Spleen (tissue), 11 donors: ENCODE measurements around the gene AFDN. TPM values are rescaled to one million over a fixed set of nuclear protein-coding genes. Genes with fewer than 3 reads are reported as not detected.

Experiments used
- DNase-seq: peaks from one replicate; pipeline ENCODE4 v3.0.0-alpha.2; 2020
- H3K27ac ChIP-seq, 8 donors: fragments of 200-600 bp; sonication (generic) in 7 of 8; 1 replicate in 4 of 8; 2 replicates in 4 of 8; pipeline versions ENCODE4 v1.5.0 to v1.8.0; 2016 to 2021; ENCODE audit warnings: inconsistent platforms in 4 of 8, mild to moderate bottlenecking in 4 of 8, moderate library complexity in 1 of 8
- H3K27me3 ChIP-seq, 7 donors: fragments of 200-600 bp; sonication (generic) in 6 of 7; replicated peaks in 1 of 7; 1 replicate in 4 of 7; 2 replicates in 3 of 7; pipeline versions ENCODE4 v1.5.0 to v1.8.0; 2016 to 2021; ENCODE audit warnings: inconsistent platforms in 3 of 7, mild to moderate bottlenecking in 1 of 7
- H3K36me3 ChIP-seq, 6 donors: fragments of 200-600 bp; sonication (generic) in 5 of 6; 1 replicate in 4 of 6; 2 replicates in 2 of 6; pipeline versions ENCODE4 v1.5.0 to v1.8.0; 2016 to 2021; ENCODE audit warnings: inconsistent platforms in 2 of 6
- H3K4me1 ChIP-seq, 6 donors: fragments of 200-600 bp; sonication (generic) in 5 of 6; 1 replicate in 3 of 6; 2 replicates in 3 of 6; pipeline versions ENCODE4 v1.5.0 to v1.8.0; 2016 to 2021; ENCODE audit warnings: inconsistent platforms in 3 of 6
- H3K4me3 ChIP-seq, 8 donors: fragments of 200-600 bp; sonication (generic) in 7 of 8; 1 replicate in 4 of 8; 2 replicates in 4 of 8; pipeline versions ENCODE4 v1.5.0 to v1.8.0; 2016 to 2021; ENCODE audit warnings: inconsistent platforms in 4 of 8, mild to moderate bottlenecking in 4 of 8, moderate library complexity in 2 of 8
- H3K9me3 ChIP-seq, 8 donors: fragments of 200-600 bp; sonication (generic) in 7 of 8; 1 replicate in 4 of 8; 2 replicates in 4 of 8; pipeline versions ENCODE4 v1.5.0 to v1.8.0; 2016 to 2021; ENCODE audit warnings: inconsistent platforms in 4 of 8
- CTCF ChIP-seq, 11 experiments: fragments of 200-600 bp in 7 of 11; fragments of 450-650 bp in 4 of 11; sonication (generic) in 4 of 11; IDR thresholded peaks in 8 of 11; conservative IDR thresholded peaks in 3 of 11; 1 replicate in 7 of 11; 2 replicates in 4 of 11; pipeline versions ENCODE4 v1.4.0 to v1.8.0; 2016 to 2021; ENCODE audit warnings: antibody characterized with exemption in 11 of 11, inconsistent platforms in 4 of 11, mild to moderate bottlenecking in 1 of 11
- POLR2A ChIP-seq, 3 donors: fragments of 450-650 bp; IDR thresholded peaks; one replicate each; pipeline ENCODE4 v1.5.1; 2017; ENCODE audit warnings: antibody characterized with exemption in 3 of 3, mild to moderate bottlenecking in 1 of 3
- POLR2AphosphoS5 ChIP-seq, 3 donors: sonication (generic); formaldehyde crosslinking; IDR thresholded peaks; one replicate each; pipeline ENCODE4 v1.5.1; 2017; ENCODE audit warnings: antibody characterized with exemption in 3 of 3
- WGBS, 5 donors: extraction: QIAGEN DNeasy Blood & Tissue Kit in 3 of 5; methylation state at CpG; one replicate each; pipeline versions ENCODE4 v1.1.5 to v1.1.7; 2013 to 2018; 5-methylcytosine and 5-hydroxymethylcytosine counted together
- intact Hi-C: fragments of 100-400 bp; cut with DNase I; formaldehyde crosslinking; loops from one replicate; pipeline ENCODE4 v1.15.0; 2023; ENCODE audit warnings: low total_unique reads
- polyA plus RNA-seq, 3 donors: library from polyadenylated mRNA; stranded (reverse); fragments of 200-250 nt; gene quantifications; one replicate each; pipeline ENCODE4 v1.2.1, GENCODE V29; 2013
- total RNA-seq, 7 donors: library from RNA; depleted of rRNA in 3 of 7; stranded (reverse); fragments of >200 nt in 3 of 7; fragmentation: NEBNext Ultra II Directional in 4 of 7; extraction: Animal tissue kit (Norgen Biotek cat#: 25700) in 4 of 7; gene quantifications; one replicate each; pipeline versions ENCODE4 v1.1.0 to v1.2.1, GENCODE V29; 2016 to 2021
- donor health status: healthy with polysubstance abuse.
- donor health status: DM: no; HTN: no; CAD: no; lungs with moderate emphysema.
- donor health status: DM: no; HTN: no; CAD: no.
- donor health status: Bipolar disorder and iron deficiency.
- donor health status: healthy.
- donor health status: DM: no; HTN: no; CAD: no.
- donor health status: DM: yes; HTN: yes; CAD: no.

AFDN gene
- total and polyA plus RNA-seq, 10 donors, result 7.4 to 148 (median 102) TPM

GRCh38 chr6:167912494-167912893, 85.8 kb downstream of the AFDN start:
- H3K4me3 ChIP-seq, result no peak overlapping the region
- H3K36me3 ChIP-seq, result peaks cover 0 to 71% (median 30%) of the 10 kb centered on the region in 6 donors
- DNase-seq, result no peak
- WGBS, 5 donors, result 83 to 93% (median 90%) methylated on average over 2 of the region's 2 CpGs
- no peaks in the 10 kb centered on the region for H3K4me1 ChIP-seq
- TF ChIP-seq POLR2AphosphoS5 (IDR thresholded peaks at IDR 0.05) (no peak), CTCF (IDR thresholded peaks at IDR 0.05 in 8 of 11, conservative IDR thresholded peaks at IDR 0.05 in 3 of 11) (no peak), POLR2A (IDR thresholded peaks at IDR 0.05) (no peak)
- no peaks in the 10 kb centered on the region for H3K27me3 ChIP-seq
- intact Hi-C loops, result no loop called here
- H3K9me3 ChIP-seq, result no peaks in the 10 kb centered on the region
- no peak overlapping the region for H3K27ac ChIP-seq

- no peaks in the 10 kb centered on the region for H3K27me3 ChIP-seq
- H3K4me1 ChIP-seq, result no peaks in the 10 kb centered on the region
- TF ChIP-seq POLR2A (IDR thresholded peaks at IDR 0.05), result no peak
- TF ChIP-seq CTCF (IDR thresholded peaks at IDR 0.05 in 8 of 11, conservative IDR thresholded peaks at IDR 0.05 in 3 of 11), result no peak
- TF ChIP-seq POLR2AphosphoS5 (IDR thresholded peaks at IDR 0.05), result no peak
- H3K27ac ChIP-seq, result no peak overlapping the region
- intact Hi-C loops, result no loop called here
- no peak overlapping the region for H3K4me3 ChIP-seq
- H3K9me3 ChIP-seq, result no peaks in the 10 kb centered on the region
- 87 to 94% (median 89%) methylated on average over 3 of the region's 3 CpGs for WGBS, 5 donors
- no peak for DNase-seq
- peaks cover 0 to 83% (median 40%) of the 10 kb centered on the region in 6 donors for H3K36me3 ChIP-seq
Measured at GRCh38 chr6:167913699-167914098, 87.0 kb downstream of the AFDN start.

DNA sequence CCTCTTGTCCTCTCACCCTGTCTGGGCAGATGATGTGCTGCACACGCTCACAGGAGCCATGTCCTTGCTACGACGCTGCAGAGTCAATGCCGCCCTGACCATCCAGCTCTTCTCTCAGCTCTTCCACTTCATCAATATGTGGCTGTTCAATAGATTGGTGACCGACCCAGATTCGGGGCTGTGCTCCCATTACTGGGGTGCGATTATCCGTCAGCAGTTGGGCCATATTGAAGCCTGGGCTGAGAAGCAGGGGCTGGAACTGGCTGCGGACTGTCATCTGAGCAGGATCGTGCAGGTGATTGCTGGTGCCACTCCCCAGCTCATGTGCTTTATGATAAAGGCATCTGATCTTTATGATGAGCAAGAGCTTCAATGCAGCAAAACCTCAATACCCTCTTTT, 88.4 kb downstream of the AFDN start:
- H3K36me3 ChIP-seq, result peaks cover 0 to 91% (median 48%) of the 10 kb centered on the region in 6 donors
- 92 to 96% (median 95%) methylated on average over 5 to 10 of the region's 10 CpGs for WGBS, 5 donors
- no peak for DNase-seq
- no peak overlapping the region for H3K27ac ChIP-seq
- no peaks in the 10 kb centered on the region for H3K27me3 ChIP-seq
- no peak for TF ChIP-seq POLR2AphosphoS5 (IDR thresholded peaks at IDR 0.05)
- no peak for TF ChIP-seq POLR2A (IDR thresholded peaks at IDR 0.05)
- TF ChIP-seq CTCF (IDR thresholded peaks at IDR 0.05 in 8 of 11, conservative IDR thresholded peaks at IDR 0.05 in 3 of 11), result no peak
- intact Hi-C loops, result no loop called here
- no peaks in the 10 kb centered on the region for H3K9me3 ChIP-seq
- no peak overlapping the region for H3K4me3 ChIP-seq
- no peaks in the 10 kb centered on the region for H3K4me1 ChIP-seq

DNA sequence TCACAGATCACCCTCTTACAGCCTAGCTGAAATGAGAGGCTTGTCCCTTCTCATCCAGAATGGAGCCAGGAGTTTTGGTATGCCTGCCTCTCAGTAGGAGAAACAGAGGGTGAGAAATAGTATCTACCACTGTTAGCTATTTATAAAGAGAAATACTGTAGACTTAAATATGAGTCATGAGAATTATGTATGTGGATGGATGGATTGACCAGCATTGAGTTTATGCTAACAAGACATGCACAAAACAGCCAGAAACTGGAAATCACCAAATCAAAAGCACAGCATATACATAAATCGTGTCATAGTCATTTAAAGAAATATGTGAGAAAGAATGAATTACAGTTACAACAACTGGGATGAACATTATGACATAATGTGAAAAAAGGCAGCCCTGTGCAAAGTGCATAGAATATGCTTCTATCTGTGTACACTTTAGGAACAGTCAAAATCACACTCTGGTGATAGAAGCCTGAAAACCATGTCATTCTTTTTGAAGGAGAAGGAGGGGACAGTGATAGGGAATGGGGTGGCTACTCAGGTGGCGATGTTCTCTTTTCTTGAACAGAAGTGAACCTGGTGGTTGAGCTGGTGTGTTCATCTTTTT, 90.9 kb downstream of the AFDN start:
- H3K27ac ChIP-seq, result no peak overlapping the region
- intact Hi-C loops, result no loop called here
- no peaks in the 10 kb centered on the region for H3K9me3 ChIP-seq
- H3K4me1 ChIP-seq, result no peaks in the 10 kb centered on the region
- no peak for DNase-seq
- WGBS, 5 donors, result 80 to 92% (median 86%) methylated on average over 2 of the region's 2 CpGs
- no peaks in the 10 kb centered on the region for H3K27me3 ChIP-seq
- H3K36me3 ChIP-seq, result peaks cover 0 to 97% (median 52%) of the 10 kb centered on the region in 6 donors
- TF ChIP-seq POLR2A (IDR thresholded peaks at IDR 0.05), result no peak
- no peak for TF ChIP-seq POLR2AphosphoS5 (IDR thresholded peaks at IDR 0.05)
- TF ChIP-seq CTCF (IDR thresholded peaks at IDR 0.05 in 8 of 11, conservative IDR thresholded peaks at IDR 0.05 in 3 of 11), result no peak
- no peak overlapping the region for H3K4me3 ChIP-seq
